GM12801 (cell line): ENCODE measurements around the gene PSMD4.

Experiments used
- TF ChIP-seq, protein P1 (sequence below): IDR thresholded peaks from one replicate; pipeline ENCODE4 v1.5.1; 2011; ENCODE audit warnings: control low read depth; ENCODE audit not compliant: insufficient read length; ENCODE audit errors: extremely low read depth

Gene PSMD4

DNA sequence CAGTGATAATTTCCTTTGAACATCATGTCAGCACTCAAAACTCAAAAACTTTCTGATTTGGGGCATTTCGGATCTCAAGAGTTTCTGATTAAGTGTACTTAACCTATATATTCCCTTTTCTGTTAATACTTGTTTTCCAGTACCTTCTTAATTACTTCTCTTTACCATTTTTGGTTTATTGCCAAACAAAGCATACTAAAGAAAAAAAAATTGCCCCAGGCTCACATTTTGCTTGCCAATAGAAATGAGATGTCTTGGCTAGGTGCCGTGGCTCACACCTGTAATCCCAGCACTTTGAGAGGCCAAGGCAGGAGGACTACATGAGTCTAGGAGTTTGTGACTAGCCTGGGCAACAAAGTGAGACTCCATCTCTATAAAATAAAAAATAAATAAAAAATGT is 4.8 kb downstream of the PSMD4 start:
- TF ChIP-seq, protein P1, sequence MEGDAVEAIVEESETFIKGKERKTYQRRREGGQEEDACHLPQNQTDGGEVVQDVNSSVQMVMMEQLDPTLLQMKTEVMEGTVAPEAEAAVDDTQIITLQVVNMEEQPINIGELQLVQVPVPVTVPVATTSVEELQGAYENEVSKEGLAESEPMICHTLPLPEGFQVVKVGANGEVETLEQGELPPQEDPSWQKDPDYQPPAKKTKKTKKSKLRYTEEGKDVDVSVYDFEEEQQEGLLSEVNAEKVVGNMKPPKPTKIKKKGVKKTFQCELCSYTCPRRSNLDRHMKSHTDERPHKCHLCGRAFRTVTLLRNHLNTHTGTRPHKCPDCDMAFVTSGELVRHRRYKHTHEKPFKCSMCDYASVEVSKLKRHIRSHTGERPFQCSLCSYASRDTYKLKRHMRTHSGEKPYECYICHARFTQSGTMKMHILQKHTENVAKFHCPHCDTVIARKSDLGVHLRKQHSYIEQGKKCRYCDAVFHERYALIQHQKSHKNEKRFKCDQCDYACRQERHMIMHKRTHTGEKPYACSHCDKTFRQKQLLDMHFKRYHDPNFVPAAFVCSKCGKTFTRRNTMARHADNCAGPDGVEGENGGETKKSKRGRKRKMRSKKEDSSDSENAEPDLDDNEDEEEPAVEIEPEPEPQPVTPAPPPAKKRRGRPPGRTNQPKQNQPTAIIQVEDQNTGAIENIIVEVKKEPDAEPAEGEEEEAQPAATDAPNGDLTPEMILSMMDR: no peak

- TF ChIP-seq, protein P1: no peak
Measured at GRCh38 chr1:151265446-151266236, 11.1 kb downstream of the PSMD4 start.

DNA sequence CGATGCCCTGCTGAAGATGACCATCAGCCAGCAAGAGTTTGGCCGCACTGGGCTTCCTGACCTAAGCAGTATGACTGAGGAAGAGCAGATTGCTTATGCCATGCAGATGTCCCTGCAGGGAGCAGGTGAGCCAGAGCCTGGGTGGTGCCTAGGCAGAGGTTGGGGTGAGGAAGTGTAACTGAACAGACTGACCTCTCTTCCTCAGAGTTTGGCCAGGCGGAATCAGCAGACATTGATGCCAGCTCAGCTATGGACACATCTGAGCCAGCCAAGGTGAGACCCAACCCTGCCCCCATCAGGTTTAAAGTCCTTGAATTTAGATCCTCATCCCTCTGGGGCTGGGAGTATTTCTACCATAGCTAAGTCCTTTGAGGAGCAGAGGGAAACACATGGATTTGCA is 11.8 kb downstream of the PSMD4 start:
- TF ChIP-seq, protein P1: no peak

- TF ChIP-seq, protein P1: no peak
Measured at GRCh38 chr1:151266821-151267220, 12.3 kb downstream of the PSMD4 start.

GRCh38 chr1:151267760-151268159 is 13.2 kb downstream of the PSMD4 start:
- TF ChIP-seq, protein P1: no peak

GRCh38 chr1:151273924-151274466 is 19.5 kb downstream of the PSMD4 start:
- TF ChIP-seq, protein P1: no peak

GRCh38 chr1:151277249-151277648 is 22.7 kb downstream of the PSMD4 start:
- TF ChIP-seq, protein P1: no peak
